HUES64 (cell line): ENCODE results near the gene ZMYND11.

ENCODE experiments used
- H3K27ac ChIP-seq: 2 replicates; pipeline ENCODE4 v1.7.0; 2013; ENCODE audit warnings: low read depth, low read length, inconsistent platforms
- H3K27me3 ChIP-seq: 2 replicates; pipeline ENCODE4 v1.6.1; 2013; ENCODE audit warnings: mild to moderate bottlenecking, low read length; ENCODE audit not compliant: insufficient read depth
- H3K36me3 ChIP-seq: 2 replicates; pipeline ENCODE4 v1.6.1; 2013; ENCODE audit warnings: mild to moderate bottlenecking, low read length; ENCODE audit not compliant: insufficient read depth
- H3K4me1 ChIP-seq: 2 replicates; pipeline ENCODE4 v1.6.1; 2013; ENCODE audit warnings: mild to moderate bottlenecking, low read length, moderate library complexity; ENCODE audit not compliant: insufficient read depth
- H3K4me3 ChIP-seq: 2 replicates; pipeline ENCODE4 v1.5.1; 2013; ENCODE audit warnings: mild to moderate bottlenecking, low read length, moderate library complexity
- H3K9ac ChIP-seq: 2 replicates; pipeline ENCODE4 v1.6.1; 2013; ENCODE audit warnings: mild to moderate bottlenecking, low read depth, low read length
- H3K9me3 ChIP-seq: 2 replicates; pipeline ENCODE4 v1.6.1; 2013; ENCODE audit warnings: low read depth, low read length; ENCODE audit not compliant: insufficient read depth
- WGBS: fragments of 150-250, 120-280 bp; methylation state at CpG from one replicate; pipeline ENCODE4 v1.1.7; 2013; ENCODE audit warnings: missing lambda C conversion rate; 5-methylcytosine and 5-hydroxymethylcytosine counted together

Gene ZMYND11

GRCh38 chr10:134247-135131 lies 766 bp upstream of the ZMYND11 start:
- Histone ChIP-seq H3K9ac (peak overlapping the region; percentile 96), H3K36me3 (no peaks in the 10 kb centered on the region), H3K4me3 (peak overlapping the region; percentile 73), H3K4me1 (peaks cover 23% of the 10 kb centered on the region), H3K9me3 (no peaks in the 10 kb centered on the region), H3K27ac (peak overlapping the region; percentile 86), H3K27me3 (peaks cover 25% of the 10 kb centered on the region)
- under 1% methylated on average over 84 of the region's 84 CpGs for WGBS

- peak overlapping the region; percentile 35 for H3K27ac ChIP-seq
- H3K27me3 ChIP-seq: peaks cover 25% of the 10 kb centered on the region
- H3K4me1 ChIP-seq: peaks cover 23% of the 10 kb centered on the region
- no peaks in the 10 kb centered on the region for H3K36me3 ChIP-seq
- under 1% methylated on average over 112 of the region's 112 CpGs for WGBS
- H3K9me3 ChIP-seq: no peaks in the 10 kb centered on the region
- peak overlapping the region; percentile 73 for H3K4me3 ChIP-seq
- H3K9ac ChIP-seq: peak overlapping the region; percentile 96
Measured at GRCh38 chr10:135601-136464, 578 bp downstream of the ZMYND11 start.

DNA sequence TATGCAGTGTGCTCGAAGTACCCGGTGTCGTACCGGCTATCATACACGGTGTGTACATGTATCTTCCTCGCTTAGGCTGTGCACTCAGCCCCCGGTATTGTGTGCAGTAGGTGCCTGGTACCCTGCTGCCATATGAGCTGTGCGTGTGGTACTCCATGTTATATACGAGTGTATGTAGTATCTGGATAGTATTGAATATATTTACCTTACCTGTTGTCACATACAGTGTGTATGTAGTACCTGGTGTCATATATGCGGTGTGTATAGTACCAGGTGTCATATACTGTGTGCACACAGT lies 1.2 kb downstream of the ZMYND11 start:
- peaks cover 25% of the 10 kb centered on the region for H3K27me3 ChIP-seq
- H3K4me3 ChIP-seq: peak overlapping the region; percentile 73
- H3K4me1 ChIP-seq: peaks cover 23% of the 10 kb centered on the region
- no peaks in the 10 kb centered on the region for H3K9me3 ChIP-seq
- 32% methylated on average over 10 of the region's 10 CpGs for WGBS
- no peaks in the 10 kb centered on the region for H3K36me3 ChIP-seq
- peak overlapping the region; percentile 96; the same call in 1 of the 2 replicates for H3K9ac ChIP-seq
- no peak overlapping the region for H3K27ac ChIP-seq

DNA sequence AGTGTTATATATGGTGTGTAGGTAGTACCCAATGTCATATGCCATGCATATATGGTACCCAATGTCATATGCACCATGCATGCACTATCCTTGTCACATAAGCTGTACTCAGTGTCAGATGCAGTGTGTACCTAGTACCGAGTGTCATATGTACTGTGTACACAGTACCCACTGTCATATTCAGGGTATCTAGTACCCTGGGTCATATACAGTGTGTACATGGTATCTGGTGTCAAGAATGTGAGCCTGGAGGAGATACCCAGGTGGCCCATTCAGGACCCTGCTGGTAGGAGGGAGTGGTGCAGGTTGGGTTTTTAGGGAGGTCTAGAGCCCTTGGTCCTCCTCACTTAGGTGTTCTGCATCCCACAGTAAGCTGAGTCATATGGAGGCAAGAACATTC lies 1.8 kb downstream of the ZMYND11 start:
- WGBS: 86% methylated on average over 1 of the region's 1 CpG

GRCh38 chr10:137606-138005 lies 2.4 kb downstream of the ZMYND11 start:
- Histone ChIP-seq H3K4me1 (peaks cover 18% of the 10 kb centered on the region), H3K9ac (no peak overlapping the region), H3K27me3 (peaks cover 19% of the 10 kb centered on the region), H3K4me3 (no peak overlapping the region), H3K27ac (no peak overlapping the region), H3K9me3 (no peaks in the 10 kb centered on the region), H3K36me3 (no peaks in the 10 kb centered on the region)

More for the DNA sequence above, 1.8 kb downstream of the ZMYND11 start:
- H3K4me1 ChIP-seq: peaks cover 23% of the 10 kb centered on the region
- H3K27me3 ChIP-seq: peaks cover 22% of the 10 kb centered on the region
- no peak overlapping the region for H3K9ac ChIP-seq
- H3K27ac ChIP-seq: no peak overlapping the region
- H3K36me3 ChIP-seq: no peaks in the 10 kb centered on the region
- no peaks in the 10 kb centered on the region for H3K9me3 ChIP-seq
- peak overlapping the region; percentile 73; the same call in 1 of the 2 replicates for H3K4me3 ChIP-seq

DNA sequence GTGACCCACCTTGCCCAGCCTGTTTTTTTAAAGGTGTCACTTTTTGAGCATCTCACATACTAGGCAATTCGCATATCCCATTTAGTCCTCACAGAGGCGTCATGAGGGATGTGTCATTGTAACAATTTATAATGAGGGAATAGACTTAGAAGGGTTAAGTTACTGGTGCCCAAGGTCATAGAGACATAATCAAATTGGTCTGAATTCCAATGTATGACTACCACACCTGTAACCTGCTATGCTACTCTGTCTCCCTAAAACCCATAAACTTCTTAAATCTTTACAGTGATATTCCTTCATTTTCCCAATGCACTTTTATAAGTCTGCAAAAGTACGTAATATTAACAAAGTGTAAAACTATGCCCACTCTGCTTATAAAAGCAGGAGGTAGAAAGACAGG lies 7.1 kb downstream of the ZMYND11 start:
- H3K27ac ChIP-seq: no peak overlapping the region
- 83% methylated on average over 3 of the region's 3 CpGs for WGBS
- H3K4me3 ChIP-seq: no peak overlapping the region
- no peak overlapping the region for H3K9ac ChIP-seq
- H3K4me1 ChIP-seq: no peaks in the 10 kb centered on the region
- H3K27me3 ChIP-seq: no peaks in the 10 kb centered on the region
- 0 out of 2 replicates have a peak, but pooled peaks cover 2% of the 10 kb centered on the region for H3K9me3 ChIP-seq
- H3K36me3 ChIP-seq: no peaks in the 10 kb centered on the region

GRCh38 chr10:152915-153314 lies 17.7 kb downstream of the ZMYND11 start:
- H3K9me3 ChIP-seq: peaks cover 4% of the 10 kb centered on the region; the same call in 1 of the 2 replicates
- 100% methylated on average over 1 of the region's 4 CpGs for WGBS
- no peaks in the 10 kb centered on the region for H3K27me3 ChIP-seq
- no peaks in the 10 kb centered on the region for H3K4me1 ChIP-seq
- H3K27ac ChIP-seq: no peak overlapping the region
- H3K4me3 ChIP-seq: no peak overlapping the region
- no peaks in the 10 kb centered on the region for H3K36me3 ChIP-seq
- no peak overlapping the region for H3K9ac ChIP-seq

DNA sequence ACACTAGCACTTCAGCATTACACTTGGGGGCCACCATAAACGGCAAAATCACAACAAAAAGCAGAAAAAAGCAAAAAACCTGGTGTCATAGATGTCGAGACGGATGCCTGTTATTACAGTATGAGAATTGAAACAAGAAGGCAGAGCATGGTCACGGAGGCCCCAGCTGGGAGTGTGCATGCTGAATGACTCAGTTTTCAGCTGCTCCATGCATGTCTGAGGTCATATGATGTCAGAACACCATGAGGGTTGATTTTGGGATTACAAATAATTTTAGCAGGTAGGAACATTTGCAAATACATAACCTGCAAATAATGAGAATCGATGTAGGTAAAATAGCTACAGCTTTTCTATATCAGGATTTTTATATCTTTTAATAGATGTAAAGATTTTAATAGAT lies 19.1 kb downstream of the ZMYND11 start:
- H3K27ac ChIP-seq: no peak overlapping the region
- WGBS: 96% methylated on average over 4 of the region's 5 CpGs
- no peaks in the 10 kb centered on the region for H3K36me3 ChIP-seq
- H3K27me3 ChIP-seq: no peaks in the 10 kb centered on the region
- peaks cover 4% of the 10 kb centered on the region; the same call in 1 of the 2 replicates for H3K9me3 ChIP-seq
- no peak overlapping the region for H3K9ac ChIP-seq
- no peaks in the 10 kb centered on the region for H3K4me1 ChIP-seq
- no peak overlapping the region for H3K4me3 ChIP-seq

- H3K4me1 ChIP-seq: 0 out of 2 replicates have a peak, but pooled peaks cover 6% of the 10 kb centered on the region
- H3K27me3 ChIP-seq: no peaks in the 10 kb centered on the region
- H3K9ac ChIP-seq: no peak overlapping the region
- H3K27ac ChIP-seq: no peak overlapping the region
- no peak overlapping the region for H3K4me3 ChIP-seq
- H3K9me3 ChIP-seq: peaks cover 5% of the 10 kb centered on the region; the same call in 1 of the 2 replicates
- H3K36me3 ChIP-seq: no peaks in the 10 kb centered on the region
Measured at GRCh38 chr10:167383-167782, 32.1 kb downstream of the ZMYND11 start.

GRCh38 chr10:173741-174140 lies 38.5 kb downstream of the ZMYND11 start:
- Histone ChIP-seq H3K9ac (no peak overlapping the region), H3K4me3 (no peak overlapping the region), H3K27ac (no peak overlapping the region), H3K4me1 (0 out of 2 replicates have a peak, but pooled peaks cover 4% of the 10 kb centered on the region), H3K9me3 (no peaks in the 10 kb centered on the region), H3K27me3 (no peaks in the 10 kb centered on the region), H3K36me3 (no peaks in the 10 kb centered on the region)
- WGBS: 100% methylated on average over 4 of the region's 4 CpGs

- Histone ChIP-seq H3K4me3 (no peak overlapping the region), H3K9me3 (no peaks in the 10 kb centered on the region), H3K27ac (no peak overlapping the region), H3K4me1 (no peaks in the 10 kb centered on the region), H3K36me3 (peaks cover 17% of the 10 kb centered on the region), H3K9ac (no peak overlapping the region), H3K27me3 (no peaks in the 10 kb centered on the region)
Measured at GRCh38 chr10:176677-177076, 41.4 kb downstream of the ZMYND11 start.
